HG02981 (cell line): ENCODE measurements around the gene ENAH.

Source experiments
- ATAC-seq: cut with Tn5 transposase; IDR thresholded peaks from one replicate; pipeline ENCODE4 v1.9.1; 2021; ENCODE audit warnings: mild to moderate bottlenecking, moderate library complexity; ENCODE audit not compliant: unreplicated experiment

Gene ENAH

GRCh38 chr1:225610539-225610938 lies 42.4 kb downstream of the ENAH start:
- ATAC-seq, result no peak

- ATAC-seq, result no peak
Measured at GRCh38 chr1:225608014-225608796, 44.7 kb downstream of the ENAH start.

GRCh38 chr1:225607355-225607754 lies 45.6 kb downstream of the ENAH start:
- no peak for ATAC-seq

GRCh38 chr1:225603538-225604354 lies 49.2 kb downstream of the ENAH start:
- ATAC-seq, result no peak

- ATAC-seq, result no peak
Measured at GRCh38 chr1:225602590-225603206, 50.2 kb downstream of the ENAH start.

- no peak for ATAC-seq
Measured at GRCh38 chr1:225601902-225602589, 50.9 kb downstream of the ENAH start.

- no peak for ATAC-seq
Measured at GRCh38 chr1:225598847-225599246, 54.1 kb downstream of the ENAH start.

GRCh38 chr1:225597926-225598575 lies 54.9 kb downstream of the ENAH start:
- no peak for ATAC-seq

- ATAC-seq, result no peak
Measured at GRCh38 chr1:225596736-225597135, 56.2 kb downstream of the ENAH start.

GRCh38 chr1:225595974-225596551 lies 56.9 kb downstream of the ENAH start:
- ATAC-seq, result no peak

- no peak for ATAC-seq
Measured at GRCh38 chr1:225595452-225595851, 57.5 kb downstream of the ENAH start.

GRCh38 chr1:225593414-225593813 lies 59.5 kb downstream of the ENAH start:
- no peak for ATAC-seq

- no peak for ATAC-seq
Measured at GRCh38 chr1:225592362-225593025, 60.4 kb downstream of the ENAH start.

- no peak for ATAC-seq
Measured at GRCh38 chr1:225587310-225587709, 65.6 kb downstream of the ENAH start.

GRCh38 chr1:225581186-225581585 lies 71.7 kb downstream of the ENAH start:
- ATAC-seq, result no peak

GRCh38 chr1:225580238-225581099 lies 72.5 kb downstream of the ENAH start:
- no peak for ATAC-seq

GRCh38 chr1:225578251-225578977 lies 74.5 kb downstream of the ENAH start:
- no peak for ATAC-seq

GRCh38 chr1:225577241-225577640 lies 75.7 kb downstream of the ENAH start:
- ATAC-seq, result no peak
